ENCODE data around the gene SPINDOC.
"Not testable (repeated sequence)": the region's sequence is repeated elsewhere in the genome, so short reads cannot be mapped to it uniquely, and the experiment has no call there.

Gene SPINDOC

DNA sequence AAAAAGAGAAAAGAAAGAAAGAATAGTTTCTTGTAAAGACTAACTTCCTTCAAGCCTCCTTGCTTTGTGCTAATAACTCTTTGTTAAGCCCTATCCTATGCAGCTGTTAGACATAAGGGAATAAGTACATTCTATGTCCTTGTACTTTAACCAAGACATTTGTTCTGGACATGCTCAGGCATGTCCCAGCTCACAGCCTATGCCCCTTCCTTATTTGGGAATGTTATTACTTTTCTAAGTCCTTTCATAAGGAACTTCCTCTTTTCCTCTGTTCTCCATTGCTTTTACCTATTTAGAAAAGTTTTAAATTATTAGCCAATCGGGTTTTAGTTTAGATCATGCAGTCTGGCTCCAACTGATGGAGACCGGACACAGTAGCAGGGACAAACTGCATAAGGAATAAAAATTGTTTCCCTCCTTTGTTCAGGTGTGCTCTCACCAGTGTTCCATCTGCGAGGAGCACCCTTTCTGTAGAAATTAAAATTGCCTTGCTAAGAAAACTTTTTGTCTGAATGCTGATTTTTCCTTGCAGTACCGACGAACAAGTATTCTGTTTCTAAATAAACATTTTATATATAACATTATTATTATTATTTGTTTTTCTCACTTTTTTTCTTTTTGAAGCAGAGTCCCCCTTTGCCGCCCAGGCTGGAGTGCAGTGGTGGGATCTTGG is 21.6 kb upstream of the SPINDOC start:
- DNase-seq, result no peak

DNA sequence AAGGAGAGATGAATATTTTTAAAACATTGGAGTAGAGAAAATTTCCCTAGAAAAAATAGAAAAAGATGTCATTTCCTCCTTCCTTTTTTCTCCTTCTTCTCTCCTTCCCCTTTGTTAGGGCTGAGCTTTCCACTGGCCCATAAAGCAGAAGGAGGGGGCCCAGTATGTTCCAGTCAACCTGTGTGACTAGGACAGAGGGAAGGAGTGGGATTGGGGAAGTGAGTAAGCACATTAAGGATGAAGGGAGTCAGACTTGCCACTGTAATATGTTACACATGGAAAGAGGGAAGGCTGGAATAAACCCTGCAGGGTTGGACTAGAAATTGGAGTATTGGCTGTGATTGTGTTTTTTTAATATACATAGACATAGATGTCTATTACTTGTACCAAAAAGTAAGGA is 20.1 kb upstream of the SPINDOC start:
- DNase-seq, result no peak

DNA sequence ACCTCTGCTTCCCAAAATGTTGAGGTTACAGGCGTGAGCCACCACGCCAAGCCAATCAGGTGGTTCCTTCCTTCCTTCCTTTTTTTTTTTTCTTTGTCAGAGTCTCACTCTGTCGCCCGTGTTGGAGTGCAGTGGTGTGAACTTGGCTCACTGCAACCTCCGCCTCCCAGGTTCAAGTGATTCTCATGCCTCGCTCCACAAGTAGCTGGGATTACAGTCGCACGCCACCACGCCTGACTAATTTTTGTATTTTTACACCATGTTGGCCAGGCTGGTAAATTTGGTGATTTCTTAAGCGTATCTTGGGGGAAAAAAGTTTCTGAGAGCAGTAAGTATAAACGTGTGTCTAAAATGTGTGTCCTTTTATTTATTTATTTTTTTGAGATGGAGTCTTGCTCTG is 18.2 kb upstream of the SPINDOC start:
- DNase-seq, result no peak

DNA sequence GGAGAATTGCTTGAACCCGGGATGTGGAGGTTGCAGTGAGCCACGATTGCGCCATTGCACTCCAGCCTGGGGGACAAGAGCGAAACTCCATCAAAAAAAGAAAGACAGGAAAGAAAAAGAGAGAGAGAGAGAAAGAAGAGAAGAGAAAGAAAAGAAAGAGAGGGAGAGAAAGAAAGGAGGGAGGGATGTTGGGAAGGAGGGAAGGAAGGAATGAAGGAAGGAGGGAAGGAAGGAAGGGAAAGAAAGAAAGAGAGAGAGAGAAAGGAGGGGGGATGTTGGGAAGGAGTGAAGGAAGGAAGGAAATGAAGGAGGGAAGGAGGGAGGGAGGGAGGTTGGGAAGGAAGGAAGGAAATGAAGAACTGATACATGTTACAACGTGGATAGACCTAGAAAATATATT is 12.3 kb upstream of the SPINDOC start:
- DNase-seq, result no peak

DNA sequence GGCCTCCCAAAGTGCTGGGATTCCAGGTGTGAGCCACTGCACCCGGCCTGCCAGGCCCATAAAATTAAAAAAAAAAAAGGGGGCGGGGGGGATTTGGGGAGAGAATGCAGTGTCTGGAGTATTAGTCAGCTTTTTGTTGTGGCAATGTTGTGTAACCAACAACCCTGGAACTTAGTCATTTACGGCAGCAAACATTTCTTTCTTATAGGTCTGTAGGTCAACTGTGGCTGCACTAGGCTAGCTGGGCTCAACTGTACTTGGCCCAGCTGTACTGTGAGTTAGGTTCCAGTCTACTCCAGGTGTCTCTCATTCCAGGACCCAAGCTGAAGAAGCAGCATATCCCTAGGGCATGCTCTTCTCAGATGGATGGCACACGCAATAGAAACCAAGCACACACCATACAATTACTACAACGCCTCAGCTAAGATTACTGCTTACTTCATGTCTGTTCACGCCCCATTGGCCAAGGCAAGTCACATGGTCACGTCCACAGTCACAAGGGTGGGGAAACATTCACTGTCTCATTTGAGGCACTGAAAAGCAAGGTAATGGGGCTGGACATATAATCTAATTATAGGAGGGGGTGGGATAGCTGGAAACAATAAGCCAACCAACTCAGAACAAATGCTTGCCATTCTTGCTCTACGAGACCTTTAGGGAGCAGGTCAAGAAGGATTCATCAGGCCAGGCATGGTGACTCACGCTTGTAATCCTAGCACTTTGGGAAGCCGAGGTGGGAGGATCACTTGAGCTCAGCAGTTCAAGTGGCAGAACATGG is 10.4 kb upstream of the SPINDOC start:
- DNase-seq, result no peak

DNA sequence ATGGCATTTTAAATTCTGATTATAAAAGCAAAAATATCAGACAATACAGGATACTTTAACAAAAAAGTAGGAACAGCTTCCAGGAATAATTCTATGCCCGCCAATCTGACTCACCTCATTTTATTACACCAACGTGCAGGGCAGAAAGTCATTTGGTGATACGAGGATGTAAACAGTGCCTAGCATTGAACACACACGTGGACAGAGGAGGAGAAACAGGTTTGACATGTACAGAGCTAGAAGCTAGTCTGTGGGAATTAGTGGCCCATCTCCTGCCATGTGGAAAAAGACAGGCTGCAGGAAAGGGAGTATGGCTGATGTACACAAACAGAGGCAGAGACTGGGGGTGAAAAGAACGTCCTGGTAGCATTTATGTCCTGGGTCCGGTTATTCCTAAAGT is 9.0 kb upstream of the SPINDOC start:
- DNase-seq, result no peak

DNA sequence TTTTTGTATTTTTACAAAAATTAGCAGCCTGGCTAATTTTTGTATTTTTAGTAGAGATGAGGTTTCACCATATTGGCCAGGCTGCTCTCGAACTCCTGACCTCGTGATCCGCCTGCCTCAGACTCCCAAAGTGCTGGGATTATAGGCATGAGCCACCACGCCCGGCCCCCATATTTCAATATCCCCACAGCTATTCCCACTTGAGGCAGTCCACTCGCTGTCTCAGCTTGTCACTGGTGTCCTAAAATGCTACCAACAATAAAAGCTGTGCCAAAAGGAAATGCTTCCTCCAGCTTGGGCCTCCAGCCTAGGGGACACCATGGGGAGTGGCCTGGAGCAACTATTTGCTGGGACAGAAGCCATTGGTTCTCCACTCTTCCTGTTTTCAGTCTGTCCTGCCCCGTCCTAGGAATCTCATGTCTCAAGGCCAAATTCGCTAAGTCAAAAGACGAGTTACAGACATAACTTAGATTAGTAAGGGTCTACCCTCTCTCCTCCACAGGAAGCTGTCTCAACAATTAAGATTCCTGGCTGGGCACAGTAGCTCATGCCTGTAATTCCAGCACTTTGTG is 7.3 kb upstream of the SPINDOC start:
- DNase-seq, result peak; percentile 32

DNA sequence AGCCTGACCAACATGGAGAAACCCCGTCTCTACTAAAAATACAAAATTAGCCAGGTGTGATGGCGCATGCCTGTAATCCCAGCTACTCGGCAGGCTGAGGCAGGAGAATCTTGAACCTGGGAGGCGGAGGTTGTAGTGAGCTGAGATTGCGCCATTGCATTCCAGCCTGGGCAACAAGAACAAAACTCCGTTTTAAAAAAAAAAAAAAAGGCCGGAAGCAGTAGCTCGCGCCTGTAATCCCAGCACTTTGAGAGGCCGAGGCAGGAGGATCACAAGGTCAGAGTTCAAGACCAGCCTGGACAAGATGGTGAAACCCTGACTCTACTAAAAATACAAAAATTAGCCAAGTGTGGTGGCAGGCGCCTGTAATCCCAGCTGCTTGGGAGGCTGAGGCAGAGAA is 2.9 kb upstream of the SPINDOC start:
- DNase-seq, result not testable (repeated sequence)

DNA sequence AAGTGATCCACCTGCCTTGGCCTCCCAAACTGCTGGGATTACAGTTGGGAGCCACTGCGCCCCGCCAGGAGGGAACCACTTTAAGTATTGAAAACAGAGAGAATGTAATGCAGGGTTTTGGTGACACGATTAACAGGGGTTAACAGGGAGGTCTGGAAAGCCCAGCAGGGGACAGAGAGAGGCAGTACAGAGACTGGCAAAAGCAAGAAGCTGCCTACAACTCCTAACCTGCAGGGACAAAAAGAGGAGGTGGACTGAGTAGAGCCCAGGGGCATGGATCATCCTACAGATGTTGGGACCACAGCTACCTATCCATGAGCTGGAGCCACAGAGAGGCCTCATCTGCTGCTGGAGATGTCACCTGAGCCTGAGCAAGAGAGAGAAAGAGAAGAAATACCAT is 1.7 kb upstream of the SPINDOC start:
- no peak for DNase-seq

DNA sequence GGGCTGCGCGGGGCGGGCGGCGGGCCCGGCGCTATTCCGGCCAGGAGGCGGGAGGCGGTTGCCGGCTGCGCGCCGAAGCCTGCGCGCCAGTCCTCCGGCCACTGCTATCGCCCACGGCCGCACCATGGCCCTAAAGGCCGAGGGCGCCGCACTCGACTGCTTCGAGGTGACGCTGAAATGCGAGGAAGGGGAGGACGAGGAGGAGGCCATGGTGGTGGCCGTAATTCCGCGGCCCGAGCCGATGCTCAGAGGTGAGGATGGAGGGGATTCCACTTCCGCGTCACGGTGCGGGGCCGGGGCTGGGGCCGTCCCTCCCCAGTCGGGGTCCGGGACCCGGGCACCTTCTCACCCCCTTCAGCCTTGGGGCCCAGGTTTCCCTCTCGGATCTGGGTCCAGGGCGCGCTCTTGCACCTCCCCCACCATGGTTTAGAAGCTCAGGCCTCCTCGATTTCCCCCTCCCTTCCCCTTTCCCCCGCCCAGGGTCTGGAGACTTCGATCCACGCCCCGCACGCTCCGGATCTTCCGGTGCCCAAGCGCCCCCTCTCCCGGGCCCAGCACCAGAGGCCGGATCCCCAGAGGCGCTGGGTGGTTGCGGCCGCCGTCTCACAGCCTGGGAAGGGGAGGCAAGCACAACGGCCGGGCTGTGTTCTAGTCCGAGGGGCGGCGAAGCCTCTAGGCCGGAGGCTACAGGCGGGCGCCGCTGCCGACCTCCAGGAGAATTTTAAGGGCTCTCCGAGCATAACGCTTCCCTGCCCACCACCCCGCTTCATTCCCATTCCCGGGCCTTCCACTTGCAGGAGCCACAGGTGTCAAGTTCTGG is 517 bp downstream of the SPINDOC start:
- DNase-seq, result peak; percentile 78

DNA sequence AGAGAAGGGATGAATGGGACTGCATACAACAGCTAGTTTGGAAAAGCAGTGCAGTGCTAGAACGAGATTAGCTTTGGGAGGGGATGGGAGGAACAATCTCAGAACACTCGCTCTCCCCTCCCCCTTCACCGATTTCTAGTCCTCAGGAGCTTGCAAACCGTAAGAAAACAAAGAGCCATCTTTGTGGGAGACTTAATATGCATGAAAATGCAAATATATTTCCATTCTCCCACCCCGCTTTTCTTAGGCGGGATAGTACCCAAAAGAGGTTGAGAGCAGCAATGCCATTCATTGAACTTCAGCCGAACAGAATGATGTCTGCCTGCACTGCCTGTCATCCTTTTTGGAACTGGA is 1.1 kb downstream of the SPINDOC start:
- no peak for DNase-seq

DNA sequence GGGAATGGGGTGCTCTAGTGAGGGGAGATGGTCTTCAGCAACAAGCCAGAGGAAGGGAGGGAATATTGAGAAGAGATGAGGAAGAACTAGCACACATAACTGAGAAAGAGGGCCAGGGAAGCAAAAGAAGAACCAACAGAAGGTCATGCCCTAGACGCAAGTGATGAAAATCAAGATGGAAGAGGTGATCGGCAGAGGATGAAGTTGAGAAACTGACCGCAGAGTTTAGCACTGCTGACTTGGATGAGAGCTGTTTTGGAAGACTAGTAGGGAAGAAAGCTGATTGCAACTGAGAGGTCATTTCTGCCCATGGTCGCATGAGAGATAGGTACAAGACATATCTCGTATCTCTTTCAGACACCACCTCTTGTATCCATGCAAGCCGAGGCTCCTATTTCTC is 2.9 kb downstream of the SPINDOC start:
- DNase-seq, result no peak

DNA sequence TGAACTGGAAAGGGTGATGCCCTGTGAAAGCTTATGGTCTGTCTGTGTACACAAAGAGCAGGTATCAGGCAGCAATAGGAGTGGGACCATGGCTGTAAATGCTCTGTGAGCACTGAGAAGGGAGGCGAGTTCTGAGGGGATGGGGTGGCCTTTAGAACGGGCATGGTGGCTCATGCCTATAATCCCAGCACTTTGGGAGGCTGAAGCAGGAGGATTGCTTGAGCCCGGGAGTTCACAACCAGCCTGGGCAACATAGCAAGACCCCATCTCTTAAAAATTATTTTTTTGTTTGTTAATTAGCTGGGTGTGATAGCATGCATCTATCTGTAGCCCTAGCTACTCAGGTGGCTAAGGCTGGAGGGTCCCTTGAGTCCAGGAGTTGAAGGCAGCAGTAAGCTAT is 3.5 kb downstream of the SPINDOC start:
- DNase-seq, result no peak

DNA sequence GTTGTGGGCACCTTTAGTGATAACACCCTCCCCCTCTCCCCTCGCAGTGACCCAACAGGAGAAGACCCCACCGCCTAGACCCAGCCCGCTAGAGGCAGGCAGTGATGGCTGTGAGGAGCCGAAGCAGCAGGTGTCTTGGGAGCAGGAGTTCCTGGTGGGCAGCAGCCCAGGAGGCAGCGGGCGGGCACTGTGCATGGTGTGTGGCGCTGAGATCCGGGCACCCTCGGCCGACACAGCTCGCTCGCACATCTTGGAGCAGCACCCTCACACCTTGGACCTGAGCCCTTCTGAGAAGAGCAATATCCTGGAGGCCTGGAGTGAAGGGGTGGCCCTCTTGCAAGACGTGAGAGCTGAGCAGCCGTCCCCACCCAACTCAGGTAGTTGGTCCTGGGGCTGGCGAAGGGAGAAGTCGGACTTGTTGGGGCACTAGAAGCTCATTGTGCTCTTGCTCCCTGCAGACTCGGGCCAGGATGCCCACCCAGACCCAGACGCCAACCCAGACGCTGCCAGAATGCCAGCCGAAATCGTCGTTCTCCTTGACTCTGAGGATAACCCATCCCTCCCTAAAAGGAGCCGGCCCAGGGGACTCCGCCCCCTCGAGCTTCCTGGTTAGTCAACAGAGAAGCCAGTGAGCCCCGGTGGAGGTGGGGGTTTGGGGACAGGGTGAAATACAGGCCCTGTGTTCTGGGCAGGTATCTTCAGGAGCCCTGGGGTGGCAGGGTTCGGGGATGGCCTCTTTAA is 4.7 kb downstream of the SPINDOC start:
- no peak for DNase-seq

DNA sequence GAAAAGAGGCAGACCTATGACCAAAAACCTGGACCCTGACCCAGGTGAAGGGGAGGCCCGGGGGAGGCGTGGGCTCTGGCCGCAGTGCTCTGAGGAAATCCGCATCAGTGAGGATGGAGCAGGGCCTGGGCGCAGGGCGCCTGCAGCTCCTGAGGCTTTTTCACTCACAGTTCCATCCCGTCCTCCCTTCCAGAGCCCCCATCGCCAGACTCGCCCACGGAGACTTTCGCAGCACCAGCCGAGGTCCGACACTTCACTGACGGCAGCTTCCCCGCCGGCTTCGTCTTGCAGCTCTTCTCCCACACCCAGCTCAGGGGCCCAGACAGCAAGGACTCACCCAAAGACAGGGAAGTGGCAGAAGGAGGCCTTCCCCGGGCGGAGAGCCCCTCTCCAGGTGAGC is 5.4 kb downstream of the SPINDOC start:
- DNase-seq, result no peak

DNA sequence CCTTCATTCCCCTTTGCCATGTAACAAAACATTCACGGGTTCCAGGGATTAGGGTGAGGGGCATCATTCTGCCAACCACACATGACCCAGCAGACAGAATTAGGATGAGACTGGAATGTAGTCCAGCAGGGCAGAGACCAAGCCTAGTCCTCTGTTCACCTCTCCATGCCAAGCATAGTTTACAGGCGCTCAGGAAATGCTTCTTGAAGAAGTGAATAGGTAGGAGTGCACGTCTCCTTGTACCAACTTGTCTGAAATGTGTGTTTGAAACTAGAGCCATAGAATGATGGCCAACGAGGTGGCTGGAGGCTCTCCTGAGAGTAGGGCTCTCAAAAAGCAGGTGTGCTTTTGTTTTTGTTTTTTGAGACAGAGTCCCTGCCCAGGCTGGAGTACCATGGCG is 8.2 kb downstream of the SPINDOC start:
- DNase-seq, result no peak

DNA sequence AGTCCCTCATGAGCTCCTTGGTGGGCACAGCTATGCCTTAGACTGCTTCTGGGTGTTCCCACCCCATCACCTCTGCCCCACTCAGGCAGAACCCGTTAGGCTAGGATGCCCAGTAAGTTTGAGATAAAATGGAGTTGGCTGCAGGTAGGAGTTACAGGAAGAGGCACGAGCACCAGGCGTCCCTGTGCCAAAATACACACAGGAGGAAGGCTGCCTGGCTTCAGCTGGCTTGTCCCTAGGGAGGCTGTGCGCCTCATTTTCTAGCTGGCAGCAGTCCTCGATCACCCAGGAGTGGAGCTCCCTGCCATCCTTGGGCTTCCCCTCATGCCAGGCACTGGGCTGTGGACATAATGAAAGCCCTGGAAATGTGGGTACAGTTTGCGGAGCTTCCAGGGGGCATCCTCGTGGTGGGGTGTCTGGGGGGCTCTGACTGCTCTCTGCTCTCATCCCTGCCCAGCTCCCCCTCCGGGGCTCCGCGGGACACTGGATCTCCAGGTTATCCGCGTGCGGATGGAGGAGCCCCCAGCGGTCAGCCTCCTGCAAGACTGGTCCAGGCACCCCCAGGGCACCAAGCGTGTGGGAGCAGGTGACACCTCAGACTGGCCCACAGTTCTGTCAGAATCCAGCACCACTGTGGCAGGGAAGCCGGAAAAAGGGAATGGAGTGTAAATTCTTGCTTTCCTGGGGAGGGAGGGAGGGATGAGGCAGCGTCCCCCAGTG is 13.4 kb downstream of the SPINDOC start:
- DNase-seq, result no peak

DNA sequence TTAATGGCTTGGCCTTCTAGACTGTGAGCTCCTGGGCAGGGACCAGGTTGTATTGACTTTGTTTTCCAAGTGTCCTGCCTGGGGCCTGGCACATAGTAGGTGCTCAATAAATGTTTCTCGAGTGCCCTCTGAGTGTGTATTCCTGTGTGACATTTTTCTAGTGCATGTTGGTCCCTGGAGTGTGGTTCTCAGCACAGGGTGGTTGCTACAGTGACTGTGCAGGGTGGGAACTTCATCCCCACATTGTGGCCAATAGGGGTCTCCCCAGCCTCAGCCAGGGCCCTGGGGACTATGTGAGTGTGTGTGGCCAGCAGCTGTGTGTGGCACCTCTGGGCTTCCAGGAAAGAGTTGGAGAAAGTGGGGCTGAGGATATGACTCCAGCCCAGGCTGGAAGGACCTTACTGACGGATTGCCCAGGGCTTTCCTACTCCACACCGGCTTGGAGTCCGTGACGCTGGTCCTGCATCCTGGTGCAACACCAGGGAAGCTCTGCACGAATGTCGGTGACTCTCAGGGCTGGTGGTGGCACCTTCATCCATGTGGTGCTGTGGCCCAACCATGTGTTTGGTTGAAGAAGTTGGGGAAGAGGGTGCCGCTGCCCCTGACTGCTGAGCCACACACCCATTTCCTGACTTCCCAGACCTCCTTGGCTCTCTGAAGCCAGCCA is 16.7 kb downstream of the SPINDOC start:
- no peak for DNase-seq

DNA sequence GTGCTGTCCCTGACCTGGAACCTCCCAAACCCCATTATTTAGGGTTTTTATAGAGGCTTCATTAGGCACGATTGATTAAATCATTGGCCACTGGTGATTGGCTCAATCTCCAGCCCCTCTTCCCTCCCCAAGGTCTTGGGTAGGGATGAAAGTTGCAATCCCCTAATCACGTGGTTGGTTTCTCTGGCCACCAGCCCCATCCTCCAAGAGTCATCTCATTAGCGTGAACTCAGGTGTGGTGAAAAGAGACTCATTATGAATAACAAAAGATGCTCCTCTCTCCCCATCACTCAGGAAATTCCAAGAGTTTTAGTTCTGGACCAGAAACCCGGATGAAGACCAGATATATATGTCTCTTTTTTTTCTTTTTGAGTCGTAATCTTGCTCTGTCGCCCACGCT is 18.1 kb downstream of the SPINDOC start:
- no peak for DNase-seq

DNA sequence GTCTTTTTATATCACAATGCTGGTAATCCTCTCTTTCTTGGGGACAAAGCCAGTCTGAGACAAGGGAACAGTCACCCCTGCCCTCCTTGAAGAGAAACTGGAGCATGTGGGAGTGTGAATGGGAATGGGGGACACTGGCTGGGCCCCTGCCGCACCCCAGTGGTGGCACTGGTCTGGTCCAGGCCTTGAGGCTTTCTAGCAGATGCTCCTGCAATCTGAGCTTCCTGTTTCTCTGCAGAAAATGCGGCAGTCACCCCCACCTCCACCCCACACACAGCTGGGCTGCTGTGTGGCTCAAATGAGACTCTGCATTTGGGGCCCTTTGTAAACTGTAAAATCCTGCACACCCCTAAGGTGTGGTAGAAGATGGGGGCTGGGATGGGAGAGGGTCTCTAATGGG is 19.1 kb downstream of the SPINDOC start:
- no peak for DNase-seq

DNA sequence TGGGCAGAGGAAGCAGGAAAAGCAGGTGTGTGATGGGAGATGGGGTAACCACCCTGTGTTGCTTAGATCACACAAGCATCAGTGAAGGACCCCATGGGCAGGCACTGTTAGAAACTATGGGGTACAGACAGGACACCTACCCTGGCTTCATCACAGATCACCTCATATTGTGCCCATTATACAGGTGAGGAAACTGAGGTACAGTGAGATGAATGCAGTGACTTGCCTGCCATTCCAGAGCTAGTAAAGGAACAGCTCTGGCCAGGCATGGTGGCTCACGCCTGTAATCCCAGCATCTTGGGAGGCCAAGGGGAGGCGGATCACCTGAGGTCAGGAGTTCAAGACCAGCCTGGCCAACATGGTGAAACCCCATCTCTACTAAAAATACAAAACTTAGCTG is 19.8 kb downstream of the SPINDOC start:
- no peak for DNase-seq

Measured in right hindlimb (tissue), 1 donor.